ENCODE data around the gene TRIM50.
"Not testable (repeated sequence)": the region's sequence is repeated elsewhere in the genome, so short reads cannot be mapped to it uniquely, and the experiment has no call there.

Gene TRIM50

GRCh38 chr7:73360590-73360989 is 32.7 kb upstream of the TRIM50 start:
- not testable (repeated sequence) for H3K27me3 ChIP-seq (ENCODE audit: control insufficient read depth in 1 of 2, insufficient read depth in 2 of 2, low read length in 2 of 2); H3K27ac ChIP-seq (ENCODE audit: low read depth, low read length); H3K4me3 ChIP-seq (ENCODE audit: low read depth in 1 of 2, low read length in 2 of 2); H3K4me1 ChIP-seq (ENCODE audit: control insufficient read depth in 1 of 2, insufficient read depth in 2 of 2, low read length in 2 of 2); H3K9me3 ChIP-seq (ENCODE audit: control insufficient read depth in 1 of 2, low read length in 2 of 2); H3K9ac ChIP-seq (ENCODE audit: low read depth in 1 of 2, low read length in 2 of 2); H3K36me3 ChIP-seq (ENCODE audit: control insufficient read depth in 1 of 2, insufficient read depth in 2 of 2, low read length in 2 of 2)

DNA sequence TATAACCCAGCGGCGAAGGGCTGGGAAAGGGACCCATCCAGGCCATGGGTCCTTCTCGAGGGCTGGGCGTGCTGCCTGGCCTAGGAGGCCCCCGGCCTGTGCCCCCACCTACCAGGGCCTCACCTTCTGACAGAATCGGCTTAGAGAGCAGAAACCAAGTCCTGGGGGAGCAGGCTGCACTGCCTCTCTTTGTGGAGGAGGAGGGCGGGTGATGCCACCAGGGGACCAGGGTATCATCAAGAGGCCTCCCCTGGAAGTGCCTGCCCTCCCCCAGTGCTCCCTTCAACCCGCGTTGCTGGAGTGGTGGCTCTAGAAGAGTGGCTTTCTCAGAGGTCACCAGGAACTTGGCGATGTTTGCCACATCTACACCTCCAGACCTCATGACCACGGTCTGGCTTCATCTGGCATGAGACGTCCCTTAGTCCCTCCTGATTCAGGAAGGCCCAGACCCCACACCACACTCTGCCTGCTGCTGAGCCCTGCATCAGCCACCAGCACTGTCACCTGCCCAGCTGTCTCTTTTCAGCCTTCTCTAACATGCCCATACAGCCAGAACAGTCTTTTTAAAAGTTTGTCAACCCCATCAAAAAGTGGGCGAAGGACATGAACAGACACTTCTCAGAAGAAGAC is 32.0 kb upstream of the TRIM50 start:
- Histone ChIP-seq H3K4me3 (ENCODE audit: low read depth in 1 of 2, low read length in 2 of 2) (no peak overlapping the region), H3K9me3 (ENCODE audit: control insufficient read depth in 1 of 2, low read length in 2 of 2) (no peaks in the 10 kb centered on the region), H3K9ac (ENCODE audit: low read depth in 1 of 2, low read length in 2 of 2) (no peak overlapping the region), H3K36me3 (ENCODE audit: control insufficient read depth in 1 of 2, insufficient read depth in 2 of 2, low read length in 2 of 2) (no peaks in the 10 kb centered on the region), H3K27ac (ENCODE audit: low read depth, low read length) (no peak overlapping the region), H3K4me1 (ENCODE audit: control insufficient read depth in 1 of 2, insufficient read depth in 2 of 2, low read length in 2 of 2) (peaks cover 4 to 7% of the 10 kb centered on the region in 2 donors), H3K27me3 (ENCODE audit: control insufficient read depth in 1 of 2, insufficient read depth in 2 of 2, low read length in 2 of 2) (no peaks in the 10 kb centered on the region)

DNA sequence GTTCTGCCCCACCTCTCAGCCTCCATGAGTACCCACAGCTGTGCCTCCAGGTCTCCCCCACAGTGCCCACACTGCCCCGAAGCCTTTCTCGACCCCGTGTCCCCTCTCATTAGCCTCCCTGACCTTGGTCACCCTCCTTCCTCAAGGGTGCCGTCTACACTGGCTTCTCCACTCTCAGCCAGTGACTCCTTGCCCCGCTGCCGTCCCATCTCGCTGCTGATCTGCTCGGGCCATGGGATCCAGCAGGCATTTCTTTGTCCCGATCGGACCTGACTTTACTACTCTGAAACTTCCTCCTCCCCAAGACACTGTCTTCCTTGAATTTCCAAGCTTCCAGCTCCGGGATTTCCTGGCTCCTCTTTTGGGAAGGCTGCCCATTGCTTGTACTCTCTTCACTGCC is 31.4 kb upstream of the TRIM50 start:
- H3K27ac ChIP-seq (ENCODE audit: low read depth, low read length) = no peak overlapping the region
- no peaks in the 10 kb centered on the region for H3K9me3 ChIP-seq (ENCODE audit: control insufficient read depth in 1 of 2, low read length in 2 of 2)
- H3K4me1 ChIP-seq (ENCODE audit: control insufficient read depth in 1 of 2, insufficient read depth in 2 of 2, low read length in 2 of 2) = peaks cover 4 to 7% of the 10 kb centered on the region in 2 donors
- no peak overlapping the region for H3K4me3 ChIP-seq (ENCODE audit: low read depth in 1 of 2, low read length in 2 of 2)
- no peaks in the 10 kb centered on the region for H3K36me3 ChIP-seq (ENCODE audit: control insufficient read depth in 1 of 2, insufficient read depth in 2 of 2, low read length in 2 of 2)
- H3K27me3 ChIP-seq (ENCODE audit: control insufficient read depth in 1 of 2, insufficient read depth in 2 of 2, low read length in 2 of 2) = no peaks in the 10 kb centered on the region
- H3K9ac ChIP-seq (ENCODE audit: low read depth in 1 of 2, low read length in 2 of 2) = no peak overlapping the region

DNA sequence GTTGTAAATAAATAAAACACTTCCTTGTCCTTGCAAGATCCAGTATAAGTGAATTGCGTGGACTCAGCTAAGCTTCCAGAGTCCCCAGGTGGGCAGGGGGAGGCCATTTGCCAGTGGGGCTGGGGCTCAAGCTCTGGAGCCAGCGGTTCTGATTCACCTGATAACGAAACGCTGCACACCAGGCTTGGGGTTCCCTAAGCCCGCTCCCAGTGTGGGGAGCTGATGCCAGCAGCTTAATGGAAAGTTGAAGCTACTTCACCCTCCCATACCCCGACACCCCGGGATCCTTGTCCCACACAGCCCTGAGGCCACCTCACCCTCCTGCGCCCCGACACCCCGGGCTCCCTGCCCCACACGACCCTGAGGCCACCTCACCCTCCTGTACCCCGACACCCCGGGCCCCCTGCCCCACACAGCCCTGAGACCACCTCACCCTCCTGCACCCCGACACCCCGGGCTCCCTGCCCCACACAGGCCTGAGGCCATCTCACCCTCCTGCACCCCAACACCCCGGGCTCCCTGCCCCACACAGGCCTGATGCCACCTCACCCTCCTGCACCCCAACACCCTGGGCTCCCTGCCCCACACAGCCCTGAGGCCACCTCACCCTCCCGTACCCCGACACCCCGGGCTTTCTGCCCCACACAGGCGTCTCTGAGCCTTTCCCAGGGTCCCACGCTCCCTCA is 30.9 kb upstream of the TRIM50 start:
- Histone ChIP-seq H3K4me3 (ENCODE audit: low read depth in 1 of 2, low read length in 2 of 2) (peak overlapping the region; percentile 57 to 62), H3K9ac (ENCODE audit: low read depth in 1 of 2, low read length in 2 of 2) (no peak overlapping the region), H3K27ac (ENCODE audit: low read depth, low read length) (no peak overlapping the region)

DNA sequence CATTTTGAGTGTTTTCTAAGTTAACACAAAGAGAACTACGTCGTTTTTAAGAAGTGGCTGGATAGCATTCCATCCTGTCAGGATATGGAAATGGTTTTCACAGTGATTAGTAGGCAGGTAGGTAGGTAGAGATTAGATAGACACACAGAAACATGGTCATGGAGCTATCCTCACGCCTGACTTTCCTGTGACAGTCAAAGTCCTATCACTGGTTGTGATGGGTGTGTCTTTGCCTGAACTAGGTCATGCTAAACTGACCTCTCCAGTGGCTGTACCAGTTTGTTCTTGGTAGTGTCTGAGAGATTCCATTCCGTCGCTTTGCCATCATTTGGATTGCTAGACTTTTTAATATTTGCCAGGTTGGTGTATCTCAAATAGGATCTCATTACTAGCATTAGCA is 28.3 kb upstream of the TRIM50 start:
- Histone ChIP-seq H3K27ac (ENCODE audit: low read depth, low read length) (no peak overlapping the region), H3K9ac (ENCODE audit: low read depth in 1 of 2, low read length in 2 of 2) (no peak overlapping the region)

More for the DNA sequence above, 30.9 kb upstream of the TRIM50 start:
- Histone ChIP-seq H3K36me3 (ENCODE audit: control insufficient read depth in 1 of 2, insufficient read depth in 2 of 2, low read length in 2 of 2) (no peaks in the 10 kb centered on the region), H3K4me1 (ENCODE audit: control insufficient read depth in 1 of 2, insufficient read depth in 2 of 2, low read length in 2 of 2) (peaks cover 4 to 7% of the 10 kb centered on the region in 2 donors), H3K9me3 (ENCODE audit: control insufficient read depth in 1 of 2, low read length in 2 of 2) (no peaks in the 10 kb centered on the region), H3K27me3 (ENCODE audit: control insufficient read depth in 1 of 2, insufficient read depth in 2 of 2, low read length in 2 of 2) (no peaks in the 10 kb centered on the region)

DNA sequence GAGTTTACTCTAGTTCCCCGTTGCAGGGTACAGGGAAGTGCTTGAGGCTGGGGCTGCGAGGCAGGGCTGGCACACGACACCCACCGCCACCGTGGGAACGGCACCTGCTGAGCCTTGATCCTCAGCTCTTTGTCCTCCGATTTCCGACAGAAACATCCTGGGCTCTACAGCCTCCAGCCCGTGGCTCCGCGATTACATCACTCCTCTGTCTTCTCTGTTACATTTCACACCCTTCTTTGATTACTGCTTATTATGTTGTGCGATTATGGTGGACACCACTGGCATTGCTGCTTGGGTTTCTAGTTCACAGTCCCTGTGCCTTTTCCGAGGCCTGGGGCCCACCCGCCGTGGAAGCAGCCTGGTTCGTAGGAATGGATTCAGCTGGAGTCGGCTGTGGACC is 26.9 kb upstream of the TRIM50 start:
- H3K4me3 ChIP-seq (ENCODE audit: low read depth in 1 of 2, low read length in 2 of 2) = no peak overlapping the region
- H3K27me3 ChIP-seq (ENCODE audit: control insufficient read depth in 1 of 2, insufficient read depth in 2 of 2, low read length in 2 of 2) = no peaks in the 10 kb centered on the region
- H3K27ac ChIP-seq (ENCODE audit: low read depth, low read length) = no peak overlapping the region
- no peaks in the 10 kb centered on the region for H3K9me3 ChIP-seq (ENCODE audit: control insufficient read depth in 1 of 2, low read length in 2 of 2)
- no peaks in the 10 kb centered on the region for H3K36me3 ChIP-seq (ENCODE audit: control insufficient read depth in 1 of 2, insufficient read depth in 2 of 2, low read length in 2 of 2)
- H3K9ac ChIP-seq (ENCODE audit: low read depth in 1 of 2, low read length in 2 of 2) = no peak overlapping the region
- peaks cover 4 to 7% of the 10 kb centered on the region in 2 donors for H3K4me1 ChIP-seq (ENCODE audit: control insufficient read depth in 1 of 2, insufficient read depth in 2 of 2, low read length in 2 of 2)

More for the DNA sequence above, 28.3 kb upstream of the TRIM50 start:
- H3K4me3 ChIP-seq (ENCODE audit: low read depth in 1 of 2, low read length in 2 of 2) = no peak overlapping the region
- H3K36me3 ChIP-seq (ENCODE audit: control insufficient read depth in 1 of 2, insufficient read depth in 2 of 2, low read length in 2 of 2) = no peaks in the 10 kb centered on the region
- peaks cover 4 to 7% of the 10 kb centered on the region in 2 donors for H3K4me1 ChIP-seq (ENCODE audit: control insufficient read depth in 1 of 2, insufficient read depth in 2 of 2, low read length in 2 of 2)
- no peaks in the 10 kb centered on the region for H3K9me3 ChIP-seq (ENCODE audit: control insufficient read depth in 1 of 2, low read length in 2 of 2)
- no peaks in the 10 kb centered on the region for H3K27me3 ChIP-seq (ENCODE audit: control insufficient read depth in 1 of 2, insufficient read depth in 2 of 2, low read length in 2 of 2)

GRCh38 chr7:73354196-73354595 is 26.3 kb upstream of the TRIM50 start:
- H3K36me3 ChIP-seq (ENCODE audit: control insufficient read depth in 1 of 2, insufficient read depth in 2 of 2, low read length in 2 of 2) = no peaks in the 10 kb centered on the region
- H3K4me3 ChIP-seq (ENCODE audit: low read depth in 1 of 2, low read length in 2 of 2) = no peak overlapping the region
- H3K9ac ChIP-seq (ENCODE audit: low read depth in 1 of 2, low read length in 2 of 2) = no peak overlapping the region
- H3K4me1 ChIP-seq (ENCODE audit: control insufficient read depth in 1 of 2, insufficient read depth in 2 of 2, low read length in 2 of 2) = peaks cover 4 to 7% of the 10 kb centered on the region in 2 donors
- H3K27me3 ChIP-seq (ENCODE audit: control insufficient read depth in 1 of 2, insufficient read depth in 2 of 2, low read length in 2 of 2) = no peaks in the 10 kb centered on the region
- H3K27ac ChIP-seq (ENCODE audit: low read depth, low read length) = no peak overlapping the region
- no peaks in the 10 kb centered on the region for H3K9me3 ChIP-seq (ENCODE audit: control insufficient read depth in 1 of 2, low read length in 2 of 2)

DNA sequence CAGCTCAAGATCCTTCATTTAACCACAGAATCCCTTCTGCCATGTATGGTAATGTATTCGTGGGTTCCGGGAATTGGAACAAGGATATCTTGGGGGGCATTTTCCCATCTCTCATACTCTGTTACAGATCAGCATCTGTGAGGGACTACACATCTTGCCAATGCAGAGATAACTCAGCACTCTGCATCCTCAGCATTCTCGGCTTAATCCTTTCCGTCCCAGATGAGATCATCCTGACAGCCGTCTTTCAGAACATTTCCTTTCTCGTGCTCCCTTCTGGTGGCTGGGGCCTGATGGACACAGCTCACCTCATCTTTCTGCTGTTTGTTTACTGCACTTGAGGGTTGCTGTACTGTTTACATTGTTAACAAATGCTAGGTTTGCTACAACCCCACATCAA is 25.4 kb upstream of the TRIM50 start:
- Histone ChIP-seq H3K36me3 (ENCODE audit: control insufficient read depth in 1 of 2, insufficient read depth in 2 of 2, low read length in 2 of 2) (no peaks in the 10 kb centered on the region), H3K9me3 (ENCODE audit: control insufficient read depth in 1 of 2, low read length in 2 of 2) (no peaks in the 10 kb centered on the region), H3K4me1 (ENCODE audit: control insufficient read depth in 1 of 2, insufficient read depth in 2 of 2, low read length in 2 of 2) (peaks cover 3% of the 10 kb centered on the region in 2 donors), H3K27ac (ENCODE audit: low read depth, low read length) (no peak overlapping the region), H3K27me3 (ENCODE audit: control insufficient read depth in 1 of 2, insufficient read depth in 2 of 2, low read length in 2 of 2) (no peaks in the 10 kb centered on the region), H3K9ac (ENCODE audit: low read depth in 1 of 2, low read length in 2 of 2) (no peak overlapping the region), H3K4me3 (ENCODE audit: low read depth in 1 of 2, low read length in 2 of 2) (no peak overlapping the region)

GRCh38 chr7:73352784-73353183 is 24.9 kb upstream of the TRIM50 start:
- Histone ChIP-seq H3K27me3 (ENCODE audit: control insufficient read depth in 1 of 2, insufficient read depth in 2 of 2, low read length in 2 of 2) (no peaks in the 10 kb centered on the region), H3K27ac (ENCODE audit: low read depth, low read length) (no peak overlapping the region), H3K4me3 (ENCODE audit: low read depth in 1 of 2, low read length in 2 of 2) (no peak overlapping the region), H3K9ac (ENCODE audit: low read depth in 1 of 2, low read length in 2 of 2) (no peak overlapping the region), H3K9me3 (ENCODE audit: control insufficient read depth in 1 of 2, low read length in 2 of 2) (no peaks in the 10 kb centered on the region), H3K36me3 (ENCODE audit: control insufficient read depth in 1 of 2, insufficient read depth in 2 of 2, low read length in 2 of 2) (no peaks in the 10 kb centered on the region), H3K4me1 (ENCODE audit: control insufficient read depth in 1 of 2, insufficient read depth in 2 of 2, low read length in 2 of 2) (no peaks in the 10 kb centered on the region)

GRCh38 chr7:73351447-73352167 is 23.7 kb upstream of the TRIM50 start:
- no peaks in the 10 kb centered on the region for H3K36me3 ChIP-seq (ENCODE audit: control insufficient read depth in 1 of 2, insufficient read depth in 2 of 2, low read length in 2 of 2)
- no peaks in the 10 kb centered on the region for H3K4me1 ChIP-seq (ENCODE audit: control insufficient read depth in 1 of 2, insufficient read depth in 2 of 2, low read length in 2 of 2)
- H3K4me3 ChIP-seq (ENCODE audit: low read depth in 1 of 2, low read length in 2 of 2) = no peak overlapping the region
- H3K9me3 ChIP-seq (ENCODE audit: control insufficient read depth in 1 of 2, low read length in 2 of 2) = no peaks in the 10 kb centered on the region
- no peaks in the 10 kb centered on the region for H3K27me3 ChIP-seq (ENCODE audit: control insufficient read depth in 1 of 2, insufficient read depth in 2 of 2, low read length in 2 of 2)
- no peak overlapping the region for H3K27ac ChIP-seq (ENCODE audit: low read depth, low read length)
- H3K9ac ChIP-seq (ENCODE audit: low read depth in 1 of 2, low read length in 2 of 2) = no peak overlapping the region
